HCT116 (cell line): ENCODE measurements around the gene MYH11. TPM values are rescaled to one million over a fixed set of nuclear protein-coding genes. Genes with fewer than 3 reads are reported as not detected.

ENCODE experiments used
- ATAC-seq: fragments of 200-7000 bp; cut with Tn5 transposase; 2 replicates; pipeline ENCODE4 v1.9.1; 2020; ENCODE audit warnings: mild to moderate bottlenecking, moderate library complexity
- BruUV-seq: library from RNA; stranded (reverse); fragments of 400-500 nt; replicated peaks from 2 replicates; lab custom pipeline; 2021; lab: Mats Ljungman, UMichigan
- CTCF ChIA-PET: fragments of 300-600 bp; sonication (Branson Sonifier 250); formaldehyde crosslinking; loops from one replicate; lab custom pipeline; 2021; ENCODE audit warnings: antibody characterized with exemption; lab: Charles Lee
- POLR2A ChIA-PET: fragments of 300-600, 350-600 bp; sonication (Branson Sonifier 250); formaldehyde crosslinking; loops from one replicate; lab custom pipeline; 2021; ENCODE audit warnings: antibody characterized with exemption; lab: Charles Lee
- RAD21 ChIA-PET, 2 experiments: fragments of 300-600 bp; sonication (Branson Sonifier 250); formaldehyde crosslinking; loops; one replicate each; lab custom pipeline; 2023; ENCODE audit warnings: low total read pairs in 2 of 2; ENCODE audit not compliant: uncharacterized antibody in 2 of 2, unreplicated experiment in 2 of 2, low non-redundant PET in 1 of 2; lab: Charles Lee
- DNase-seq: peaks from one replicate; pipeline ENCODE4 v3.0.0-alpha.2; 2010; ENCODE audit warnings: low read depth, low spot score
- H2AFZ ChIP-seq: fragments of 200-600 bp; shearing (Covaris generic), sonication (generic); 2 replicates; pipeline ENCODE4 v1.6.1; 2017; ENCODE audit warnings: low read depth, mixed run types, mixed read lengths, antibody characterized with exemption, low read length; ENCODE audit not compliant: poor library complexity, severe bottlenecking
- H3K27ac ChIP-seq: 2 replicates; pipeline ENCODE4 v1.5.1; 2012; ENCODE audit warnings: low read depth, low read length
- H3K27me3 ChIP-seq: fragments of 200-600 bp; sonication (generic); 2 replicates; pipeline ENCODE4 v1.6.1; 2016; ENCODE audit warnings: mixed run types, low read length, mixed read lengths; ENCODE audit not compliant: insufficient read depth
- H3K36me3 ChIP-seq, 2 experiments: fragments of 200-500 bp in 1 of 2; fragments of 200-600 bp in 1 of 2; sonication (Bioruptor generic) in 1 of 2; sonication (generic) in 1 of 2; 2 replicates each; pipeline versions ENCODE4 v1.5.1 to v1.6.1; 2014 to 2016; ENCODE audit warnings: low read length in 2 of 2, inconsistent platforms in 1 of 2, mixed read lengths in 1 of 2, mixed run types in 1 of 2; ENCODE audit not compliant: insufficient read depth in 2 of 2, control insufficient read depth in 1 of 2
- H3K4me1 ChIP-seq, 2 experiments: fragments of 200-600 bp in 1 of 2; sonication (generic) in 1 of 2; 2 replicates each; pipeline versions ENCODE4 v1.5.1 to v1.6.1; 2012 to 2017; ENCODE audit warnings: low read length in 2 of 2, inconsistent platforms in 1 of 2, mild to moderate bottlenecking in 1 of 2, mixed read lengths in 1 of 2, mixed run types in 1 of 2, moderate library complexity in 1 of 2; ENCODE audit not compliant: insufficient read depth in 2 of 2, control insufficient read depth in 1 of 2
- H3K4me2 ChIP-seq: fragments of 200-600 bp; sonication (generic); 2 replicates; pipeline ENCODE4 v1.6.1; 2017; ENCODE audit warnings: mixed run types, low read length, mixed read lengths
- H3K4me3 ChIP-seq, 2 experiments: fragments of 200-600 bp in 1 of 2; sonication (generic) in 1 of 2; replicated peaks in 1 of 2; 2 replicates each; pipeline ENCODE4 v1.5.1; 2011 to 2016; ENCODE audit warnings: low read length in 2 of 2, control low read depth in 1 of 2, low read depth in 1 of 2, mild to moderate bottlenecking in 1 of 2, mixed read lengths in 1 of 2, mixed run types in 1 of 2
- H3K79me2 ChIP-seq: fragments of 200-600 bp; sonication (generic); 2 replicates; pipeline ENCODE4 v1.6.1; 2017; ENCODE audit warnings: mild to moderate bottlenecking, mixed run types, low read length, moderate library complexity, mixed read lengths; ENCODE audit not compliant: insufficient read depth
- H3K9ac ChIP-seq: fragments of 200-600 bp; sonication (generic); 2 replicates; pipeline ENCODE4 v1.6.1; 2016; ENCODE audit warnings: low read length, mixed read lengths
- H3K9me2 ChIP-seq: fragments of 200-600 bp; sonication (generic), shearing (Covaris generic); 2 replicates; pipeline ENCODE4 v1.6.1; 2017; ENCODE audit warnings: mixed run types, mild to moderate bottlenecking, moderate library complexity; ENCODE audit not compliant: insufficient read depth
- H3K9me3 ChIP-seq, 2 experiments: fragments of 200-500 bp in 1 of 2; fragments of 200-600 bp in 1 of 2; sonication (Bioruptor generic) in 1 of 2; sonication (generic) in 1 of 2; 2 replicates each; pipeline ENCODE4 v1.6.1; 2014 to 2017; ENCODE audit warnings: low read length in 2 of 2, mixed read lengths in 2 of 2, inconsistent platforms in 1 of 2, low read depth in 1 of 2, mild to moderate bottlenecking in 1 of 2, mixed run types in 1 of 2, moderate library complexity in 1 of 2; ENCODE audit not compliant: control insufficient read depth in 1 of 2, insufficient read depth in 1 of 2
- H4K20me1 ChIP-seq: fragments of 200-600 bp; sonication (generic), shearing (Covaris generic); 2 replicates; pipeline ENCODE4 v1.6.1; 2017; ENCODE audit warnings: mixed run types, mild to moderate bottlenecking, moderate library complexity; ENCODE audit not compliant: insufficient read depth
- ATF3 ChIP-seq: IDR thresholded peaks from 2 replicates; pipeline ENCODE4 v1.6.1; 2012
- CEBPB ChIP-seq: IDR thresholded peaks from 2 replicates; pipeline ENCODE4 v1.6.1; 2012; ENCODE audit warnings: low read depth
- ELF1 ChIP-seq: IDR thresholded peaks from 2 replicates; pipeline ENCODE4 v1.6.1; 2012; ENCODE audit warnings: low read depth, borderline replicate concordance
- EZH2 ChIP-seq: fragments of 200-600 bp; sonication (generic); IDR thresholded peaks from 2 replicates; pipeline ENCODE4 v1.6.1; 2017; ENCODE audit warnings: antibody characterized with exemption, mixed run types
- EZH2phosphoT487 ChIP-seq: fragments of 200-600 bp; IDR thresholded peaks from 2 replicates; pipeline ENCODE4 v1.6.1; 2018; ENCODE audit warnings: antibody characterized with exemption, borderline replicate concordance
- FOSL1 ChIP-seq: IDR thresholded peaks from 2 replicates; pipeline ENCODE4 v1.6.1; 2012; ENCODE audit warnings: low read depth
- JUND ChIP-seq: IDR thresholded peaks from 2 replicates; pipeline ENCODE4 v1.6.1; 2012
- MAX ChIP-seq: IDR thresholded peaks from 2 replicates; pipeline ENCODE4 v1.6.1; 2012
- POLR2A ChIP-seq: IDR thresholded peaks from 2 replicates; pipeline ENCODE4 v1.7.0; 2011; ENCODE audit warnings: borderline replicate concordance; ENCODE audit not compliant: insufficient read depth, insufficient read length; ENCODE audit errors: extremely low read depth
- POLR2AphosphoS5 ChIP-seq: IDR thresholded peaks from 2 replicates; pipeline ENCODE4 v1.6.1; 2011; ENCODE audit warnings: mild to moderate bottlenecking, low read depth, low read length, moderate library complexity
- RAD21 ChIP-seq: IDR thresholded peaks from 2 replicates; pipeline ENCODE4 v1.6.1; 2012; ENCODE audit warnings: low read depth, mild to moderate bottlenecking
- SIN3A ChIP-seq: IDR thresholded peaks from 2 replicates; pipeline ENCODE4 v1.6.1; 2012; ENCODE audit warnings: low read depth
- SP1 ChIP-seq: IDR thresholded peaks from 2 replicates; pipeline ENCODE4 v1.6.1; 2012; ENCODE audit warnings: low read depth
- SRF ChIP-seq: IDR thresholded peaks from 2 replicates; pipeline ENCODE4 v1.6.1; 2012; ENCODE audit warnings: low read depth
- TCF7L2 ChIP-seq: IDR thresholded peaks from 2 replicates; pipeline ENCODE4 v1.7.0; 2011; ENCODE audit warnings: borderline replicate concordance, inconsistent platforms; ENCODE audit not compliant: insufficient read depth, insufficient read length; ENCODE audit errors: extremely low read depth
- YY1 ChIP-seq: IDR thresholded peaks from 2 replicates; pipeline ENCODE4 v1.6.1; 2011; ENCODE audit warnings: low read length, low read depth, moderate library complexity, mild to moderate bottlenecking; ENCODE audit not compliant: insufficient replicate concordance; ENCODE audit errors: extremely low read depth
- ZFX ChIP-seq: fragments of 450-650 bp; IDR thresholded peaks from 2 replicates; pipeline ENCODE4 v1.6.1; 2017
- ZNF274 ChIP-seq: fragments of 200-500 bp; sonication (Bioruptor generic); IDR thresholded peaks from 2 replicates; pipeline ENCODE4 v1.6.1; 2014; ENCODE audit warnings: mild to moderate bottlenecking, low read depth, low read length, inconsistent platforms
- intact Hi-C: fragments of 100-400 bp; cut with micrococcal nuclease; formaldehyde crosslinking; loops from 2 replicates; pipeline ENCODE4 v1.10.0; 2022
- total RNA-seq: library from RNA; stranded (reverse); gene quantifications from one replicate; pipeline ENCODE4 v1.2.1, GENCODE V29; 2021; ENCODE audit not compliant: unreplicated experiment
- TF ChIP-seq, protein P1 (sequence below): IDR thresholded peaks from 2 replicates; pipeline ENCODE4 v1.6.1; 2011; ENCODE audit warnings: mild to moderate bottlenecking, low read length, moderate library complexity; ENCODE audit not compliant: insufficient replicate concordance; ENCODE audit errors: extremely low read depth
- TF ChIP-seq, protein P2 (sequence below), 3 experiments: fragments of 200-600 bp in 1 of 3; sonication (generic) in 1 of 3; IDR thresholded peaks in 2 of 3; conservative IDR thresholded peaks in 1 of 3; 2 replicates each; pipeline ENCODE4 v1.5.1; 2012 to 2017; ENCODE audit warnings: low read depth in 2 of 3, low read length in 2 of 3, antibody characterized with exemption in 1 of 3, borderline replicate concordance in 1 of 3, control low read depth in 1 of 3, mild to moderate bottlenecking in 1 of 3, mixed read lengths in 1 of 3, mixed run types in 1 of 3, moderate library complexity in 1 of 3; ENCODE audit not compliant: insufficient read depth in 1 of 3

The MYH11 gene
- total RNA-seq, 1 experiment from 2014 or later: 0.61 TPM

GRCh38 chr16:15856182-15856581, 646 bp downstream of the MYH11 start:
- Histone ChIP-seq H3K9me3 (no peaks in the 10 kb centered on the region), H3K27ac (no peak overlapping the region), H3K36me3 (no peaks in the 10 kb centered on the region), H3K4me3 (no peak overlapping the region), H3K4me1 (no peaks in the 10 kb centered on the region), H3K4me2 (no peak overlapping the region), H3K9me2 (no peaks in the 10 kb centered on the region), H3K9ac (no peak overlapping the region), H2AFZ (no peak overlapping the region), H3K27me3 (no peaks in the 10 kb centered on the region), H4K20me1 (no peaks in the 10 kb centered on the region), H3K79me2 (no peaks in the 10 kb centered on the region)
- intact Hi-C loops: no loop called here
- no TSS peak for BruUV-seq
- TF ChIP-seq CEBPB (no peak), ATF3 (no peak), EZH2phosphoT487 (no peak), MAX (no peak), SP1 (no peak), TCF7L2 (no peak), ZNF274 (no peak), SIN3A (no peak), RAD21 (no peak), JUND (no peak), EZH2 (no peak), ZFX (no peak), POLR2A (no peak), YY1 (no peak), FOSL1 (no peak), ELF1 (no peak), SRF (no peak), POLR2AphosphoS5 (no peak)
- TF ChIP-seq, protein P1, sequence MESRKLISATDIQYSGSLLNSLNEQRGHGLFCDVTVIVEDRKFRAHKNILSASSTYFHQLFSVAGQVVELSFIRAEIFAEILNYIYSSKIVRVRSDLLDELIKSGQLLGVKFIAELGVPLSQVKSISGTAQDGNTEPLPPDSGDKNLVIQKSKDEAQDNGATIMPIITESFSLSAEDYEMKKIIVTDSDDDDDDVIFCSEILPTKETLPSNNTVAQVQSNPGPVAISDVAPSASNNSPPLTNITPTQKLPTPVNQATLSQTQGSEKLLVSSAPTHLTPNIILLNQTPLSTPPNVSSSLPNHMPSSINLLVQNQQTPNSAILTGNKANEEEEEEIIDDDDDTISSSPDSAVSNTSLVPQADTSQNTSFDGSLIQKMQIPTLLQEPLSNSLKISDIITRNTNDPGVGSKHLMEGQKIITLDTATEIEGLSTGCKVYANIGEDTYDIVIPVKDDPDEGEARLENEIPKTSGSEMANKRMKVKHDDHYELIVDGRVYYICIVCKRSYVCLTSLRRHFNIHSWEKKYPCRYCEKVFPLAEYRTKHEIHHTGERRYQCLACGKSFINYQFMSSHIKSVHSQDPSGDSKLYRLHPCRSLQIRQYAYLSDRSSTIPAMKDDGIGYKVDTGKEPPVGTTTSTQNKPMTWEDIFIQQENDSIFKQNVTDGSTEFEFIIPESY: no peak
- TF ChIP-seq, protein P2, sequence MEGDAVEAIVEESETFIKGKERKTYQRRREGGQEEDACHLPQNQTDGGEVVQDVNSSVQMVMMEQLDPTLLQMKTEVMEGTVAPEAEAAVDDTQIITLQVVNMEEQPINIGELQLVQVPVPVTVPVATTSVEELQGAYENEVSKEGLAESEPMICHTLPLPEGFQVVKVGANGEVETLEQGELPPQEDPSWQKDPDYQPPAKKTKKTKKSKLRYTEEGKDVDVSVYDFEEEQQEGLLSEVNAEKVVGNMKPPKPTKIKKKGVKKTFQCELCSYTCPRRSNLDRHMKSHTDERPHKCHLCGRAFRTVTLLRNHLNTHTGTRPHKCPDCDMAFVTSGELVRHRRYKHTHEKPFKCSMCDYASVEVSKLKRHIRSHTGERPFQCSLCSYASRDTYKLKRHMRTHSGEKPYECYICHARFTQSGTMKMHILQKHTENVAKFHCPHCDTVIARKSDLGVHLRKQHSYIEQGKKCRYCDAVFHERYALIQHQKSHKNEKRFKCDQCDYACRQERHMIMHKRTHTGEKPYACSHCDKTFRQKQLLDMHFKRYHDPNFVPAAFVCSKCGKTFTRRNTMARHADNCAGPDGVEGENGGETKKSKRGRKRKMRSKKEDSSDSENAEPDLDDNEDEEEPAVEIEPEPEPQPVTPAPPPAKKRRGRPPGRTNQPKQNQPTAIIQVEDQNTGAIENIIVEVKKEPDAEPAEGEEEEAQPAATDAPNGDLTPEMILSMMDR (IDR thresholded peaks at IDR 0.05 in 2 of 3, conservative IDR thresholded peaks at IDR 0.05 in 1 of 3; ENCODE audit: borderline replicate concordance in 1 of 3, insufficient read depth in 1 of 3, low read depth in 2 of 3, low read length in 2 of 3): no peak
- ChIA-PET RAD21 (no interaction called here), POLR2A (no interaction called here), CTCF (no interaction called here)
- ATAC-seq: no peak
- DNase-seq: no peak
